GM18519 (cell line): Measurements from ENCODE around the gene VAV2.
"Not testable (repeated sequence)": the region's sequence is repeated elsewhere in the genome, so short reads cannot be mapped to it uniquely, and the experiment has no call there.

Experiments used
- ATAC-seq: cut with Tn5 transposase; IDR thresholded peaks from one replicate; pipeline ENCODE4 v1.9.1; 2021; ENCODE audit warnings: mild to moderate bottlenecking, moderate library complexity; ENCODE audit not compliant: unreplicated experiment, low FRiP score

VAV2 gene

GRCh38 chr9:133971121-133971951, 20.8 kb downstream of the VAV2 start:
- no peak for ATAC-seq

GRCh38 chr9:133970581-133971058, 21.5 kb downstream of the VAV2 start:
- ATAC-seq = no peak

GRCh38 chr9:133969681-133970580, 22.2 kb downstream of the VAV2 start:
- no peak for ATAC-seq

GRCh38 chr9:133968966-133969617, 23.0 kb downstream of the VAV2 start:
- ATAC-seq = no peak

- no peak for ATAC-seq
Observed at GRCh38 chr9:133968428-133968827, 23.7 kb downstream of the VAV2 start.

GRCh38 chr9:133967024-133967741, 24.9 kb downstream of the VAV2 start:
- ATAC-seq = no peak

- ATAC-seq = no peak
Observed at GRCh38 chr9:133964463-133964862, 27.7 kb downstream of the VAV2 start.

- no peak for ATAC-seq
Observed at GRCh38 chr9:133963166-133963565, 29.0 kb downstream of the VAV2 start.

- no peak for ATAC-seq
Observed at GRCh38 chr9:133962341-133962740, 29.8 kb downstream of the VAV2 start.

- no peak for ATAC-seq
Observed at GRCh38 chr9:133961226-133962165, 30.6 kb downstream of the VAV2 start.

GRCh38 chr9:133960568-133961129, 31.5 kb downstream of the VAV2 start:
- ATAC-seq = no peak

- ATAC-seq = no peak
Observed at GRCh38 chr9:133959966-133960567, 32.1 kb downstream of the VAV2 start.

GRCh38 chr9:133959171-133959570, 33.0 kb downstream of the VAV2 start:
- no peak for ATAC-seq

- ATAC-seq = no peak
Observed at GRCh38 chr9:133958756-133959155, 33.4 kb downstream of the VAV2 start.

- ATAC-seq = not testable (repeated sequence)
Observed at GRCh38 chr9:133957772-133958171, 34.4 kb downstream of the VAV2 start.

- ATAC-seq = no peak
Observed at GRCh38 chr9:133957328-133957727, 34.8 kb downstream of the VAV2 start.

- no peak for ATAC-seq
Observed at GRCh38 chr9:133956520-133957076, 35.5 kb downstream of the VAV2 start.

- no peak for ATAC-seq
Observed at GRCh38 chr9:133955821-133956411, 36.2 kb downstream of the VAV2 start.
